Body of pancreas (tissue), 4 donors: Measurements from ENCODE around the gene WWC2.

Experiments
- CTCF ChIP-seq, 7 experiments: fragments of 450-650 bp in 4 of 7; fragments of 200-600 bp in 3 of 7; sonication (generic) in 3 of 7; IDR thresholded peaks; one replicate each; pipeline ENCODE4 v1.5.1; 2016 to 2019; ENCODE audit warnings: antibody characterized with exemption in 7 of 7
- POLR2A ChIP-seq, 3 donors: fragments of 450-650 bp; IDR thresholded peaks; one replicate each; pipeline ENCODE4 v1.6.1; 2016; ENCODE audit warnings: antibody characterized with exemption in 3 of 3, mild to moderate bottlenecking in 2 of 3

GRCh38 chr4:183244506-183244905 is 145.4 kb downstream of the WWC2 start:
- no peak for TF ChIP-seq CTCF (IDR thresholded peaks at IDR 0.05)
- no peak for TF ChIP-seq POLR2A (IDR thresholded peaks at IDR 0.05)
